IPS-18c (cell line): Measurements from ENCODE around the gene HDHD3.
"Not testable (repeated sequence)": the region's sequence is repeated elsewhere in the genome, so short reads cannot be mapped to it uniquely, and the experiment has no call there.

Experiments used
- H3K4me3 ChIP-seq: 2 replicates; pipeline ENCODE4 v1.7.0; 2013; ENCODE audit warnings: low read depth, mild to moderate bottlenecking, low read length, moderate library complexity; ENCODE audit not compliant: insufficient read depth
- H3K9me3 ChIP-seq: one replicate; pipeline ENCODE4 v1.6.1; 2013; ENCODE audit warnings: mild to moderate bottlenecking, low read length, moderate library complexity; ENCODE audit not compliant: control insufficient read depth, insufficient read depth

HDHD3 gene

GRCh38 chr9:113373256-113373655, 3.5 kb downstream of the HDHD3 start:
- H3K4me3 ChIP-seq, result no peak overlapping the region
- H3K9me3 ChIP-seq, result no peaks in the 10 kb centered on the region

DNA sequence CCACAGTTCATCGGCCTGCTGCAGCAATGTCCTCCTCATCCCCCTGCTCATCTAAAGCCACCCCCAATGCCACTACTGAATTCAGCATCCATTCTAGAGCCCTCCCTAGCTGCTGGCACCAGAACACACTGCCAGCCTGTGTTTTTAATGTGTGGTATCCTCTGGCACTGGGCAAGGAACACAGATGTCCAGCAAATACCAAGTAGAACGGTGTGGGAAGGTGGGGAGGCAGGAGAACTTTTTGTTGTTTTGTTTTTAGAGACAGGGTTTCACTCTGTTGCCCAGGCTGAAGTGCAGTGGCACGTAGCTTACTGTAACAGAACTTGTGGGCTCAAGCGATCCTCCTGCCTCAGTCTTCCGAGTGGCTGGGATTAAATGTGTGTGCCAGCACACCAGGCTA, 4.7 kb downstream of the HDHD3 start:
- Histone ChIP-seq H3K9me3 (no peaks in the 10 kb centered on the region), H3K4me3 (no peak overlapping the region)

GRCh38 chr9:113370806-113371325, 5.9 kb downstream of the HDHD3 start:
- H3K9me3 ChIP-seq, result no peaks in the 10 kb centered on the region
- no peak overlapping the region for H3K4me3 ChIP-seq

DNA sequence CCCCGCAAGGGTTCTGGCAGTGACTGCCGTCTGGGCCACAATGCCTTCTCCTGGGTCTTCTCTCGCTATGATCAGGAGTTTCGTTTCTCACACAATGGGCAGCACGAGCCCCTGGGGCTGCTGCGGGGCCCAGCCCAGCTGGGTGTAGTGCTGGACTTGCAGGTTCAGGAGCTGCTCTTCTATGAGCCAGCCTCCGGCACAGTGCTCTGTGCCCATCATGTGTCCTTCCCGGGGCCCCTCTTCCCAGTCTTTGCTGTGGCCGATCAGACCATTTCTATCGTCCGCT, 7.0 kb downstream of the HDHD3 start:
- no peaks in the 10 kb centered on the region for H3K9me3 ChIP-seq
- H3K4me3 ChIP-seq, result no peak overlapping the region

DNA sequence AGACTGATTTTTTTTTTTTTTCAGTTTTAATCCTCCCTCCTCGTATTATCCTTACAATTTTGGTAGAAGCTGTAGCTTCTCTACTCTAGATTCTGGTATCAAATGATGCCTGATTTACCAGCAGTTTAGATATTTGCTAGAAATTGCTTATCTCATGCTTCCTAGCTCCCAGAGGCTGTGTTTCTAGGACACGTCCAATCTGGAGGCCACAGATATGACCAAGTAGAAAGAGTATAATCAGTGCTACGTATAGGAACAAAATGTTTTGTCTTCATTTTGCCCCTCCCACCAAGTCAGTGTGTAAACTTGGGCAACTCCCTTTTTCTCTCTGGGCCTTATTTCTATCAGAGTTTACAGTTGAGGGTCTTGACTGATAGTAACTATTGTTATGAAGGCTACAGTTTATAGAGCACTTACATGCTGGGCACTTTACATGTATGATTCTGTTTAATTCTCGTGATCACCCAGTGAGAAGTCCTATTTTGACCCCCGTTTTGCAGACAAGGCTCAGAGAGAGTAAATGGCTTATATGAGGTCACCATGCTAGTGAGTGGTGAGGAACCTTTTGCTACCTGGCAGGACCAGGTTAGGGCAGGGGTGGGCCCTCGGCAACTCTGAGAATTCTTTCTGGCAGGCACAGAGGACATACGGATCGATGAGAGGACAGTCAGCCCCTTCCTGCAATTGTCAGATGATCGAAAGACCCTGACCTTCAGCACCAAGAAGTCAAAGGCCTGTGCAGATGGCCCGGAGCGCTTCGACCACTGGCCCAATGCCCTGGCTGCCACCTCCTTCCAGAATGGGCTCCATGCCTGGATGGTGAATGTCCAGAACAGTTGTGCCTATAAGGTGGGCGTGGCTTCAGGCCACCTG, 7.6 kb downstream of the HDHD3 start:
- Histone ChIP-seq H3K4me3 (no peak overlapping the region), H3K9me3 (no peaks in the 10 kb centered on the region)

DNA sequence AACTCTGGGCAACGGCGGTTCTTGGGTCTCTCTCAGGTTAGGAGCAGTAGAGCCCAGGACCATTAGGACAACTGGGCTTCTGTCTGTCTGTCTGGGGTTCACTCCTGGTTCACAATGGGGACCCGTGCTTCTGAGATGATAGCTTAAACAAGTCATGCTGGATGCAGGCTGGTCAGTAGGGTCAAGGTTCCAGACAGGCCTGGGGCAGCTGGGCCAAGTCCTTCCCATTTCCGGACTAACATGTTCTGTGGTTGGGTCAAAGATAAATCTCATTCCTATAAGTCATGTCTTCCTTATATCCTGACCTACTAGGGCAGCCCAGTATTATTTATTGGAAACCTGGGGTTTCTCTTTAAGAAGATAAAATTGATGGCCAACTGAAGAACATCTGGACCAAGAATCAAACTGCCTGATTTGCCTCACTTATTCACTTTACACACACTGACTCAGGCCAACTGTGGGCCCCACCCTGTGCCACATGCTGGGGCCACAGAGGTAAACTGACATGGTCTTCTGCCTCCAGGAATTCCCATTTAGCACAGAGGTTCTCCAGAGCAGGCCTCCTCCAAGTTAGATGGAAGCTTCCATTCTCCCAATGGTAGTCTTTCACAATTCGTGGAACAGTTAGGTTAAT, 8.3 kb downstream of the HDHD3 start:
- H3K9me3 ChIP-seq, result no peaks in the 10 kb centered on the region
- no peak overlapping the region for H3K4me3 ChIP-seq

- not testable (repeated sequence) for H3K4me3 ChIP-seq, H3K9me3 ChIP-seq
These were observed 11.1 kb downstream of the HDHD3 start for GRCh38 chr9:113365652-113366051.

- no peaks in the 10 kb centered on the region for H3K9me3 ChIP-seq
- H3K4me3 ChIP-seq, result no peak overlapping the region
These were observed 11.8 kb downstream of the HDHD3 start for GRCh38 chr9:113364951-113365350.

- H3K9me3 ChIP-seq, result no peaks in the 10 kb centered on the region
- H3K4me3 ChIP-seq, result no peak overlapping the region
These were observed 13.4 kb downstream of the HDHD3 start for GRCh38 chr9:113363336-113363735.

DNA sequence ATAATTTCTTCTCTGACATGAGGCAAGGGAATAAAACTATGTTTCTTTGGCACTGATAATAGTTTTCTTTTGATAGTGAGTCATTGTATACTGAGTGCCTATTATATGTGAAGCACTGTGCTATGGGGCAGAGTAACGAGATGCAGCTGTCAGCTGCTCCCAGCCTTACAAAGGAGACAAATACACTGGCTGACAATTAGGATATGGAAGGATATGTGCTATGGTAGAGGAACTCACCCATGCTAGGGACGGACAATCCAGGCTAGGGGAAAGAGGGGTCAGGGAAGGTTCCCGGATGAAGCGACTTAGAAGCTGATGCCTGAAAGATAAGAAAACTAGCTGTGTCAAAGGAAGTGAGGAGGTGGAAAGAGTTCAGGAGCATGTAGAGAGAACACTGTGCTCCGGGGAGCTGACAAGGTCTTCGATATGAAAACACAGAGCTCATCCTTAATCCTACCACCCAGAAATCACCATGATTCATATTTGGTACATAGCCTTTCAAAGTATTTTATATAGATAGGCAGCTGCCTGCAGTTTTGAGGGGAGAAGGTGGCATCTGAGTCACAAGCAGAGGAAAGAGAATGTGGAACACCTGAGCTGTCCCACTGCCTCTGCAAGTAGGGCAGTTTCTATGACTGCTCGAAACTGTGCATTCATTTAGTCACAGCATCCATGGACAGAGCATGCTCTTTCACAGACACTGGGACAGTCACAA, 15.3 kb downstream of the HDHD3 start:
- H3K4me3 ChIP-seq, result no peak overlapping the region
- no peaks in the 10 kb centered on the region for H3K9me3 ChIP-seq

- Histone ChIP-seq H3K9me3 (no peaks in the 10 kb centered on the region), H3K4me3 (no peak overlapping the region)
These were observed 16.4 kb downstream of the HDHD3 start for GRCh38 chr9:113360242-113360842.

DNA sequence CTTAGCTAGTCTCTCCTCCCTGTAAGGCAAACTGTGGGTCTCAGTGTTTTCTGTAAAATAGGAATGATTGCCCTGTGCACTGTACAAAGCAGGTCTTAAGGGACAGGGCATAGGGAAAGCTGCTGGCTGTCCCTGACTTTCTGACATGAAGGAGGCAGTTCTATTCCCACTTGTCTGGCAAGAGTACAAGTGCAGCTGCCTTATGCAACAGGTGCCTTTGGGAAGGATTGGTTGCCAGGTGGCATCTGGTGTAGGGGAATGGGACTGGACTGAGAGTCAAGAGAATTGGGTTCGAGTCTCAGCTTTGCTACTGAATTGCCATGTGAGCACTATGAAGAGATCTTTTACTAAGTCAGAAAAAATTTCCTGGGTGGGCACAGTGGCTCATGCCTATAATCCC, 17.4 kb downstream of the HDHD3 start:
- H3K4me3 ChIP-seq, result no peak overlapping the region
- H3K9me3 ChIP-seq, result no peaks in the 10 kb centered on the region

DNA sequence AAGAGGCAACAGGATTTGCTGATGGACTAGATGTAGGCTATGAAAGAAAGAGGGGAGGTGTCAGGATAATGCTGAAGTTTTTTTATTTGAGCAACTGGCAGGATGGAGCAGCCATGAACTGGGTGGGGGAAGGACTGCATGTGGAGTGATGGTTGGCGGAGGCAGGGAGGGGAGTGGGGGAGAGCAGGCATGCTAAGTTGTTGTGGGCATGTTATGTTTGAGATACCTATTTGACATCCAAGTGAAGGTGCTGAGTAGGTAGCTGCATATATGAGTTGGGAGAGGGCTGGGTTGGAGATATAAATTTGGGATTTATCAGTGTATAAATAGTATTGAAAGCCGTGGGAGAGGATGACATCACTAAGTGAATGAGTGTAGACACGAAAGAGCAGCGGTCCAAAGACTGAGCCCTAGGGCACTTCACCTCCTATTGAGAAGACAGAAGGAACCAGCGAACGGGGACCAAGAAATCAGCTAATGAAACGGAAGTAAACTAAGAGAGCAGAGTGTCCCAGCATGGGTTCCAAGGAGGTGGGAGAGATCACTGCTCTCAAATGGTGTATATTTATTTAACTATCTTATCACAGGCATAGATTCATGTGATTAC, 20.0 kb downstream of the HDHD3 start:
- Histone ChIP-seq H3K4me3 (no peak overlapping the region), H3K9me3 (no peaks in the 10 kb centered on the region)

DNA sequence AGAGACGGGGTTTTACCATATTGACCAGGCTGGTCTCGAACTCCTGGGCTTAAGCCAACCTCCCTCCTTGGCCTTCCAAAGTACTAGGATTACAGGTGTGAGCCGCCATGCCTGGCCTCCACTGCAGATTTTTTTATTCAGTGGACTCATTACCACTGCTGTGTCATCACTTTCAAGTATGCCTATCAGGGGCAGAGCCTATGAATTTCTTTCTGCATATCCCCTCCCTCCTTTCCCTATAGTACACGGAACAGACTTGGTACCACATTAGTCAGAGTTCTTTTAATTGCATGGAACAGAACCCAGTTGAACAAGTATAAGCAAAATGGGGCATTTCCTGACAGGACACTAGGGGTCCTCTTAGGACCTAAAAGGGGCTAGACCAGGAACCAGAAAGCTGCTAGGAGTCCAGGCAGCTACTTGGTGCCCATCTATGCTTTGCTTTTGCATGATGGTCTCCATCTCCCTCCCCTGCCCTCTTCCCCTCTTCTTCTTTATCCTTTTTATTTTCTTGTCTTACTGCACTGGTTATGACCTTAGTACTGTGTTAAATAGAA, 21.7 kb downstream of the HDHD3 start:
- Histone ChIP-seq H3K9me3 (no peaks in the 10 kb centered on the region), H3K4me3 (no peak overlapping the region)

- Histone ChIP-seq H3K9me3 (no peaks in the 10 kb centered on the region), H3K4me3 (no peak overlapping the region)
These were observed 24.4 kb downstream of the HDHD3 start for GRCh38 chr9:113352411-113352810.

DNA sequence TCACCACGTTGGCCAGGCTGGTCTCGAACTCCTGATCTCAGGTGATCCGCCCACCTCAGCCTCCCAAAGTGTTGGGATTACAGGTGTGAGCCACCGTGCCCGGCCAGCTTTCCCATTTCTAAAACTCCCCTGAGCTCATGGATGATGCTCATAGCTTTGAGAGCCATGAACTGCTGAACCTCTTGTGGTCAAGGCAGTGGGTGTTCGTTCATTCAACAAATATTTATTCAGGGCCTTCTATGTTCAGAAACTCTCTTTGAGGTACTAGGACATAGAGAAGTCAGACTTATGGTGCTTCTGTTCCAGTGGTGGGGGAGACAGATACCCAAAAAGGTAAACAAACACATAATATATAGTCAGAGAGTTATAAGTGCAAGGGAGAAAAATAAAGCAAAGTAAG, 24.8 kb downstream of the HDHD3 start:
- Histone ChIP-seq H3K4me3 (no peak overlapping the region), H3K9me3 (no peaks in the 10 kb centered on the region)

GRCh38 chr9:113350937-113351336, 25.8 kb downstream of the HDHD3 start:
- Histone ChIP-seq H3K4me3 (no peak overlapping the region), H3K9me3 (no peaks in the 10 kb centered on the region)
